A673 (cell line): ENCODE data around the gene ZBED3. TPM values are rescaled to one million over a fixed set of nuclear protein-coding genes. Genes with fewer than 3 reads are reported as not detected.

Experiments
- BruUV-seq: library from RNA; stranded (reverse); fragments of 400-500 nt; replicated peaks from 2 replicates; lab custom pipeline; 2021; lab: Mats Ljungman, UMichigan
- CTCF ChIA-PET: fragments of 300-600 bp; sonication (Branson Sonifier 250); formaldehyde crosslinking; loops from one replicate; lab custom pipeline; 2022; ENCODE audit warnings: antibody characterized with exemption; lab: Charles Lee
- POLR2A ChIA-PET: fragments of 300-600 bp; sonication (Branson Sonifier 250); formaldehyde crosslinking; loops from one replicate; lab custom pipeline; 2022; ENCODE audit warnings: antibody characterized with exemption; ENCODE audit not compliant: low non-redundant PET; lab: Charles Lee
- DNase-seq: peaks from one replicate; pipeline ENCODE4 v3.0.0-alpha.2; 2015; ENCODE audit warnings: low spot score
- H3K27ac ChIP-seq: fragments of 200-600 bp; sonication (generic); 2 replicates; pipeline ENCODE4 v1.5.1; 2016; ENCODE audit warnings: mixed run types, low read depth, mild to moderate bottlenecking, mixed read lengths, antibody characterized with exemption, low read length; ENCODE audit not compliant: poor library complexity, severe bottlenecking
- H3K27me3 ChIP-seq: fragments of 200-600 bp; sonication (generic); replicated peaks from 2 replicates; pipeline ENCODE4 v1.6.1; 2017; ENCODE audit warnings: mixed run types, low read depth, mild to moderate bottlenecking, mixed read lengths, antibody characterized with exemption, low read length; ENCODE audit not compliant: insufficient read depth, poor library complexity
- H3K36me3 ChIP-seq: fragments of 200-600 bp; sonication (generic); 2 replicates; pipeline ENCODE4 v1.6.1; 2016; ENCODE audit warnings: mixed run types, mild to moderate bottlenecking, mixed read lengths, antibody characterized with exemption, low read length; ENCODE audit not compliant: insufficient read depth, poor library complexity, severe bottlenecking
- H3K4me1 ChIP-seq: fragments of 200-600 bp; sonication (generic); 2 replicates; pipeline ENCODE4 v1.6.1; 2017; ENCODE audit warnings: mixed run types, mild to moderate bottlenecking, mixed read lengths, antibody characterized with exemption, low read length; ENCODE audit not compliant: insufficient read depth, poor library complexity, severe bottlenecking
- H3K4me3 ChIP-seq: fragments of 200-600 bp; sonication (generic); 2 replicates; pipeline ENCODE4 v1.5.1; 2016; ENCODE audit warnings: low read depth, mixed run types, mild to moderate bottlenecking, mixed read lengths, low read length; ENCODE audit not compliant: poor library complexity, severe bottlenecking
- H3K9me3 ChIP-seq: fragments of 200-600 bp; sonication (generic); 2 replicates; pipeline ENCODE4 v1.6.1; 2016; ENCODE audit warnings: mixed run types, low read depth, mild to moderate bottlenecking, mixed read lengths, antibody characterized with exemption, low read length; ENCODE audit not compliant: poor library complexity, severe bottlenecking
- EZH2 ChIP-seq: fragments of 200-600 bp; sonication (generic); IDR thresholded peaks from 2 replicates; pipeline ENCODE4 v1.6.1; 2017; ENCODE audit warnings: borderline replicate concordance, low read depth, mild to moderate bottlenecking, mixed read lengths, antibody characterized with exemption, low read length; ENCODE audit not compliant: poor library complexity, severe bottlenecking
- intact Hi-C: fragments of 100-400 bp; cut with micrococcal nuclease; formaldehyde crosslinking; loops from one replicate; pipeline ENCODE4 v1.10.0; 2022; ENCODE audit not compliant: unreplicated experiment
- total RNA-seq: library from RNA; stranded (reverse); gene quantifications from 2 replicates; pipeline ENCODE4 v1.2.3, GENCODE V29; 2021
- TF ChIP-seq, protein P1 (sequence below): fragments of 300-800, 200-600 bp; sonication (generic); conservative IDR thresholded peaks from 2 replicates; pipeline ENCODE4 v1.5.1; 2017; ENCODE audit warnings: low read depth, mild to moderate bottlenecking, antibody characterized with exemption, low read length, moderate library complexity, mixed read lengths

The ZBED3 gene
- total RNA-seq, 1 experiment from 2014 or later = 9.9 TPM

DNA sequence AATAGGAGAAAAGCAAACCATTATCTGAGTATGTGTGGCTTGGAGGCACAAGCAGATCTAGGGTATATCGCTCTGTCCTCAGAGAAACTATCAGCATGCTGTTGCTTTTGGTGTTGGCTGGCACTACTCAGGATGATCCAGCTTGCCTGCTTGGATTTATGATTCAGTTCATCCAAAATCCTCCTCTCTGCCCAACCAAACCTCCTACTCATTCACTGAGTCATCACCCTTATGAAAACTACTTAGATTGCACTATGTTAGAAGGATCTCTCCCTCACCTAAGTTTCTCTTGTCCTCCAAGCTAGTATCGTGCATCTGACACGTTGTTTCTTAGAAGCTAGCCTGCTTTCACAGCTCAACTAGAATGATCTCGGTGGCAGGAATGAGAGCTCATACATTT is 14.2 kb upstream of the ZBED3 start:
- Histone ChIP-seq H3K4me1 (no peaks in the 10 kb centered on the region), H3K9me3 (no peaks in the 10 kb centered on the region), H3K36me3 (peaks cover 4% of the 10 kb centered on the region), H3K27me3 (no peaks in the 10 kb centered on the region), H3K27ac (no peak overlapping the region), H3K4me3 (no peak overlapping the region)
- TF ChIP-seq EZH2 = no peak
- TF ChIP-seq, protein P1, sequence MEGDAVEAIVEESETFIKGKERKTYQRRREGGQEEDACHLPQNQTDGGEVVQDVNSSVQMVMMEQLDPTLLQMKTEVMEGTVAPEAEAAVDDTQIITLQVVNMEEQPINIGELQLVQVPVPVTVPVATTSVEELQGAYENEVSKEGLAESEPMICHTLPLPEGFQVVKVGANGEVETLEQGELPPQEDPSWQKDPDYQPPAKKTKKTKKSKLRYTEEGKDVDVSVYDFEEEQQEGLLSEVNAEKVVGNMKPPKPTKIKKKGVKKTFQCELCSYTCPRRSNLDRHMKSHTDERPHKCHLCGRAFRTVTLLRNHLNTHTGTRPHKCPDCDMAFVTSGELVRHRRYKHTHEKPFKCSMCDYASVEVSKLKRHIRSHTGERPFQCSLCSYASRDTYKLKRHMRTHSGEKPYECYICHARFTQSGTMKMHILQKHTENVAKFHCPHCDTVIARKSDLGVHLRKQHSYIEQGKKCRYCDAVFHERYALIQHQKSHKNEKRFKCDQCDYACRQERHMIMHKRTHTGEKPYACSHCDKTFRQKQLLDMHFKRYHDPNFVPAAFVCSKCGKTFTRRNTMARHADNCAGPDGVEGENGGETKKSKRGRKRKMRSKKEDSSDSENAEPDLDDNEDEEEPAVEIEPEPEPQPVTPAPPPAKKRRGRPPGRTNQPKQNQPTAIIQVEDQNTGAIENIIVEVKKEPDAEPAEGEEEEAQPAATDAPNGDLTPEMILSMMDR = no peak
- DNase-seq = no peak
- ChIA-PET CTCF (no interaction called here), POLR2A (no interaction called here)
- BruUV-seq = no TSS peak
- intact Hi-C loops = no loop called here

DNA sequence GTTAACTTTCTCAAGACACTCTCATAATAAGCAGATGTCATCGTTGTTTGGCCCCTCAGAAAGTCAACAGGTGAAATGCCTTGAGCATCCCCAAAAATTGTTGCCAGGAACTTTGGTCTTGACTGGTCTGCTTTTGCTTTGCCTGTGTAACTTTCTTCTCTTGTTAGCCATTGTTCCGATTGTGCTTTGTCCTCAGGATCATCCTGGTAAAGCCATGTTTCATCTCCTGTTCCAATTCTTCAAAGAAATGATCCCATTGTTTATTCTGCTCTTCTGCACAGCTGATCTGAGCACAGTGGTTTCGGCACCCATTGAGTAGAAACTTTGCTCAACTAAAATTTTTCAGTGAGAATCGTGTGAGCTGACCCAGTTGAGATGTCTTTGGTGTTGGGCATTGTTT is 8.1 kb upstream of the ZBED3 start:
- Histone ChIP-seq H3K27me3 (no peaks in the 10 kb centered on the region), H3K36me3 (no peaks in the 10 kb centered on the region), H3K4me3 (no peak overlapping the region), H3K4me1 (no peaks in the 10 kb centered on the region), H3K27ac (no peak overlapping the region), H3K9me3 (no peaks in the 10 kb centered on the region)
- no peak for DNase-seq
- no TSS peak for BruUV-seq
- intact Hi-C loops = no loop called here
- ChIA-PET CTCF (no interaction called here), POLR2A (no interaction called here)
- TF ChIP-seq, protein P1 = no peak
- no peak for TF ChIP-seq EZH2

DNA sequence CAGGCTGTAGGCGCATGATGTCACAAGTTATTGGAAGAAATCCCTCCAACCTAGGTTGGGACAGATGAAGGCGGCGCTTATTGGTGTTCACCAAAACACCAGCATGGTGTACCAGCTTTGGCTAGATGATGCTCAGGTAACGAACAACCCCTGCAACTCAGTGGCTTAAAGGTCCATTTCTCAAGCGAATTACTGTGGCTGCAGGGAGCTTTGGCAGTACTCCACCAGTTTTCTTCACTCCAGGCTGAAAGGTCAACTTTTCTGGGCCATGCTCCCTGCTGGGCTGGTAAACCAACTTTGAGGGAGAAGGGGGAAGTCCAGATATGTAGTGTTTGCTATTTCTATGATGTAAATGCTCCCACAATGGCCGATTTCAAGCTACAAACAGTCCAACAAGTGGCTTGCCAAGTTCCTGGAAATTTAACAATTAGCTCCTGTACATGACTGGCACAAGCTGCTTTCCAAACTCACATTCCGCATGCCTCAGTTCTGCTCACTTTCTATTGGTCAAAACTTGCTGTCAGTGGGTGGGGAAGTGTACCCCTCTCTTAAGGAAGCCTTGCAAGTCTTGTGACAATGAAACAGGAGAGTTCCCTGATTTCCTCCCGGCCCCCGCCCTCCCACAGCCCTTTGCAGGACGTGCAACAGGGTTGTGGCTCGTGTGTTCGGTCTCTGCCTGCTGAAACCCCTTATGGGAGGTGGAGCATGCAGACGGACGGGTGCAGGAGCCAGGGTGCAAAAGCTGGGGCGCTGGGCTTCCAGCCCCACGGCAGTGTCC is 588 bp upstream of the ZBED3 start:
- peak; percentile 10 for DNase-seq
- CTCF ChIA-PET = no interaction called here
- intact Hi-C loops = no loop called here
- TF ChIP-seq EZH2 = no peak
- TF ChIP-seq, protein P1 = no peak
- POLR2A ChIA-PET = interaction anchor here (0.6 kb wide), 2 partner anchors 87 to 313 kb away, joined by 3 read pairs; no protein-coding TSS in a partner anchor
- Histone ChIP-seq H3K27me3 (no peaks in the 10 kb centered on the region), H3K4me3 (peak overlapping the region; percentile 64), H3K36me3 (no peaks in the 10 kb centered on the region), H3K27ac (peak overlapping the region; percentile 92), H3K9me3 (no peaks in the 10 kb centered on the region), H3K4me1 (peaks cover 15% of the 10 kb centered on the region)
- BruUV-seq = no TSS peak
